Natural killer cell (primary cell): ENCODE measurements around the gene PAK2. TPM values are rescaled to one million over a fixed set of nuclear protein-coding genes. Genes with fewer than 3 reads are reported as not detected.

Experiments
- ATAC-seq, 3 donors: fragments of 150-1000 bp in 2 of 3; fragments of 200-7000 bp in 1 of 3; cut with Tn5 transposase; 1 replicate in 1 of 3; 2 replicates in 2 of 3; pipeline ENCODE4 v1.10.0; 2021; ENCODE audit warnings: mild to moderate bottlenecking in 2 of 3, moderate library complexity in 2 of 3
- DNase-seq, 2 donors: peaks; one replicate each; pipeline versions ENCODE4 v3.0.0 to v3.0.0-alpha.2; 2013 to 2021; ENCODE audit warnings: mixed read lengths in 1 of 2
- H3K27ac ChIP-seq: one replicate; pipeline ENCODE4 v1.5.1; 2013; ENCODE audit warnings: mild to moderate bottlenecking, low read length
- H3K27me3 ChIP-seq: one replicate; pipeline ENCODE4 v1.6.1; 2013; ENCODE audit warnings: low read length; ENCODE audit not compliant: control insufficient read depth, insufficient read depth
- H3K36me3 ChIP-seq: one replicate; pipeline ENCODE4 v1.6.1; 2013; ENCODE audit warnings: low read length; ENCODE audit not compliant: control insufficient read depth, insufficient read depth
- H3K4me1 ChIP-seq: one replicate; pipeline ENCODE4 v1.6.1; 2013; ENCODE audit warnings: low read length; ENCODE audit not compliant: control insufficient read depth, insufficient read depth
- H3K4me3 ChIP-seq: one replicate; pipeline ENCODE4 v1.5.1; 2013; ENCODE audit warnings: low read length
- H3K9me3 ChIP-seq: one replicate; pipeline ENCODE4 v1.6.1; 2013; ENCODE audit warnings: low read length; ENCODE audit not compliant: control insufficient read depth, insufficient read depth
- H3K27ac Mint-ChIP-seq, 2 donors: one replicate each; pipeline ENCODE4 v1.8.0; 2022; ENCODE audit warnings: mild to moderate bottlenecking in 2 of 2, mixed read lengths in 2 of 2, moderate library complexity in 1 of 2
- H3K27me3 Mint-ChIP-seq, 2 donors: one replicate each; pipeline ENCODE4 v1.8.0; 2022; ENCODE audit warnings: low read depth in 2 of 2, mixed read lengths in 2 of 2
- H3K36me3 Mint-ChIP-seq: one replicate; pipeline ENCODE4 v1.8.0; 2022; ENCODE audit warnings: mixed read lengths
- H3K4me1 Mint-ChIP-seq, 2 donors: one replicate each; pipeline ENCODE4 v1.8.0; 2022; ENCODE audit warnings: mixed read lengths in 2 of 2
- H3K4me3 Mint-ChIP-seq: one replicate; pipeline ENCODE4 v1.8.0; 2022; ENCODE audit warnings: mild to moderate bottlenecking, moderate library complexity, mixed read lengths
- H3K9me3 Mint-ChIP-seq, 2 donors: one replicate each; pipeline ENCODE4 v1.8.0; 2022; ENCODE audit warnings: mixed read lengths in 2 of 2
- CTCF ChIP-seq: fragments of 200-600 bp; IDR thresholded peaks from one replicate; pipeline ENCODE4 v1.8.0; 2022; ENCODE audit warnings: antibody characterized with exemption
- WGBS: methylation state at CpG from one replicate; pipeline ENCODE4 v1.1.7; 2013; ENCODE audit warnings: missing lambda C conversion rate; ENCODE audit not compliant: insufficient coverage; 5-methylcytosine and 5-hydroxymethylcytosine counted together
- intact Hi-C: fragments of 100-400 bp; cut with micrococcal nuclease; formaldehyde crosslinking; loops from one replicate; pipeline ENCODE4 v1.14.2; 2022
- total RNA-seq, 4 donors: library from RNA; stranded (reverse); fragments of 120-200 nt in 1 of 4; gene quantifications; one replicate each; pipeline versions ENCODE4 v1.2.3 to v1.2.4, GENCODE V29; 2013 to 2022

The PAK2 gene
- total RNA-seq, 3 donors from 2014 or later (not counting 1 experiment from before 2014, with no cell fraction given): 64.5 to 68.6 (median 66.4) TPM

- Histone ChIP-seq H3K27ac (no peak overlapping the region), H3K4me3 (no peak overlapping the region), H3K9me3 (no peaks in the 10 kb centered on the region), H3K36me3 (peaks cover 14% of the 10 kb centered on the region), H3K4me1 (no peaks in the 10 kb centered on the region), H3K27me3 (no peaks in the 10 kb centered on the region)
- Mint-ChIP-seq H3K4me1 (peaks cover 5% of the 10 kb centered on the region in 2 donors), H3K9me3 (no peaks in the 10 kb centered on the region), H3K36me3 (no peaks in the 10 kb centered on the region), H3K4me3 (no peak overlapping the region), H3K27ac (peak overlapping the region in 1 of 2 donors; percentile 37), H3K27me3 (no peaks in the 10 kb centered on the region)
- intact Hi-C loops: no loop called here
- ATAC-seq: no peak
- TF ChIP-seq CTCF: no peak
- WGBS: 100% methylated on average over 1 of the region's 1 CpG
- no peak for DNase-seq
Observed at GRCh38 chr3:196796317-196796716, 56.7 kb downstream of the PAK2 start.

GRCh38 chr3:196800742-196801434, 61.2 kb downstream of the PAK2 start:
- H3K27ac Mint-ChIP-seq: no peak overlapping the region

GRCh38 chr3:196803891-196804468, 64.3 kb downstream of the PAK2 start:
- Histone ChIP-seq H3K27me3 (no peaks in the 10 kb centered on the region), H3K4me3 (no peak overlapping the region), H3K36me3 (peaks cover 42% of the 10 kb centered on the region), H3K27ac (no peak overlapping the region), H3K9me3 (no peaks in the 10 kb centered on the region), H3K4me1 (no peaks in the 10 kb centered on the region)
- DNase-seq: peak in 1 of 2 donors; percentile 29
- 68% methylated on average over 4 of the region's 9 CpGs for WGBS
- Mint-ChIP-seq H3K27me3 (no peaks in the 10 kb centered on the region), H3K36me3 (peaks cover 14% of the 10 kb centered on the region), H3K4me1 (no peaks in the 10 kb centered on the region), H3K9me3 (no peaks in the 10 kb centered on the region), H3K4me3 (no peak overlapping the region), H3K27ac (no peak overlapping the region)
- no peak for ATAC-seq
- intact Hi-C loops: no loop called here
- TF ChIP-seq CTCF: no peak

More at GRCh38 chr3:196800742-196801434, 61.2 kb downstream of the PAK2 start:
- H3K27me3 Mint-ChIP-seq: no peaks in the 10 kb centered on the region
- H3K27ac ChIP-seq: no peak overlapping the region
- DNase-seq (no peak), ATAC-seq (no peak)
- no peaks in the 10 kb centered on the region for H3K9me3 Mint-ChIP-seq
- intact Hi-C loops: no loop called here
- peaks cover 7% of the 10 kb centered on the region for H3K36me3 Mint-ChIP-seq
- H3K4me3 Mint-ChIP-seq: no peak overlapping the region
- no peak for TF ChIP-seq CTCF
- no peaks in the 10 kb centered on the region for H3K9me3 ChIP-seq
- no peaks in the 10 kb centered on the region for H3K4me1 ChIP-seq
- no peak overlapping the region for H3K4me3 ChIP-seq
- H3K4me1 Mint-ChIP-seq: peaks cover 0 to 5% of the 10 kb centered on the region in 2 donors
- 91% methylated on average over 7 of the region's 8 CpGs for WGBS
- peaks cover 24% of the 10 kb centered on the region for H3K36me3 ChIP-seq
- H3K27me3 ChIP-seq: no peaks in the 10 kb centered on the region
